ENCODE results near the gene ILRUN.

GRCh38 chr6:34657037-34657306 lies 39.6 kb downstream of the ILRUN start:
- TF ChIP-seq CTCF (IDR thresholded peaks at IDR 0.05) (no peak), POLR2A (IDR thresholded peaks at IDR 0.05) (no peak)

Data from lower leg skin (tissue), 3 donors.